H1 (cell line): ENCODE measurements around the gene ZMIZ1. TPM values are rescaled to one million over a fixed set of nuclear protein-coding genes. Genes with fewer than 3 reads are reported as not detected.

Experiments
- CEBPB ChIP-seq: IDR thresholded peaks from 2 replicates; pipeline ENCODE4 v1.6.1; 2012; ENCODE audit warnings: low read depth, low read length
- EP300 ChIP-seq, 2 experiments: IDR thresholded peaks; 1 replicate in 1 of 2; 2 replicates in 1 of 2; pipeline ENCODE4 v1.6.1; 2011 to 2012; ENCODE audit warnings: low read depth in 2 of 2, low read length in 2 of 2, mild to moderate bottlenecking in 2 of 2, borderline replicate concordance in 1 of 2, inconsistent platforms in 1 of 2, moderate library complexity in 1 of 2
- JUN ChIP-seq: IDR thresholded peaks from 2 replicates; pipeline ENCODE4 v1.6.1; 2011; ENCODE audit warnings: low read depth, mild to moderate bottlenecking, improper control_type of control experiment, low read length
- SIRT6 ChIP-seq: IDR thresholded peaks from one replicate; pipeline ENCODE4 v1.7.1; 2012; ENCODE audit warnings: low read length, inconsistent platforms
- polyA plus RNA-seq, 7 experiments: library from polyadenylated mRNA; depleted of rRNA in 3 of 7; stranded (reverse) in 5 of 7; unstranded in 2 of 7; fragments of >200 nt in 5 of 7; fragments of 200-250 nt in 2 of 7; gene quantifications; 1 replicate in 5 of 7; 2 replicates in 1 of 7; 4 replicates in 1 of 7; pipeline versions ENCODE4 v1.2.1 to v1.2.3, GENCODE V29; 2011 to 2013; ENCODE audit warnings: missing spikeins in 2 of 7, mixed read lengths in 2 of 7
- total RNA-seq: library from RNA; stranded (reverse); fragmentation: NEBNext Ultra II Directional; extraction: Animal tissue kit (Norgen Biotek cat#: 25700); gene quantifications from 2 replicates; pipeline ENCODE4 v1.2.1, GENCODE V29; 2021
- TF ChIP-seq, protein P1 (sequence below): fragments of 300-600 bp; sonication (generic); IDR thresholded peaks from 2 replicates; pipeline ENCODE4 v1.7.1; 2012; ENCODE audit warnings: low read length, moderate library complexity, mild to moderate bottlenecking, inconsistent platforms; ENCODE audit not compliant: insufficient replicate concordance

The ZMIZ1 gene
- total and polyA plus RNA-seq, 2 of the 8 experiments (the other 6 are each of a cell fraction or from before 2014, with no cell fraction given) = 8.1 to 28.0 TPM

GRCh38 chr10:79103129-79103528 is 34.4 kb downstream of the ZMIZ1 start (continued):
- TF ChIP-seq EP300 (IDR thresholded peaks at IDR 0.05; ENCODE audit: borderline replicate concordance in 1 of 2, low read depth in 2 of 2, low read length in 2 of 2) = no peak
- TF ChIP-seq SIRT6 = no peak
- no peak for TF ChIP-seq CEBPB
- TF ChIP-seq, protein P1, sequence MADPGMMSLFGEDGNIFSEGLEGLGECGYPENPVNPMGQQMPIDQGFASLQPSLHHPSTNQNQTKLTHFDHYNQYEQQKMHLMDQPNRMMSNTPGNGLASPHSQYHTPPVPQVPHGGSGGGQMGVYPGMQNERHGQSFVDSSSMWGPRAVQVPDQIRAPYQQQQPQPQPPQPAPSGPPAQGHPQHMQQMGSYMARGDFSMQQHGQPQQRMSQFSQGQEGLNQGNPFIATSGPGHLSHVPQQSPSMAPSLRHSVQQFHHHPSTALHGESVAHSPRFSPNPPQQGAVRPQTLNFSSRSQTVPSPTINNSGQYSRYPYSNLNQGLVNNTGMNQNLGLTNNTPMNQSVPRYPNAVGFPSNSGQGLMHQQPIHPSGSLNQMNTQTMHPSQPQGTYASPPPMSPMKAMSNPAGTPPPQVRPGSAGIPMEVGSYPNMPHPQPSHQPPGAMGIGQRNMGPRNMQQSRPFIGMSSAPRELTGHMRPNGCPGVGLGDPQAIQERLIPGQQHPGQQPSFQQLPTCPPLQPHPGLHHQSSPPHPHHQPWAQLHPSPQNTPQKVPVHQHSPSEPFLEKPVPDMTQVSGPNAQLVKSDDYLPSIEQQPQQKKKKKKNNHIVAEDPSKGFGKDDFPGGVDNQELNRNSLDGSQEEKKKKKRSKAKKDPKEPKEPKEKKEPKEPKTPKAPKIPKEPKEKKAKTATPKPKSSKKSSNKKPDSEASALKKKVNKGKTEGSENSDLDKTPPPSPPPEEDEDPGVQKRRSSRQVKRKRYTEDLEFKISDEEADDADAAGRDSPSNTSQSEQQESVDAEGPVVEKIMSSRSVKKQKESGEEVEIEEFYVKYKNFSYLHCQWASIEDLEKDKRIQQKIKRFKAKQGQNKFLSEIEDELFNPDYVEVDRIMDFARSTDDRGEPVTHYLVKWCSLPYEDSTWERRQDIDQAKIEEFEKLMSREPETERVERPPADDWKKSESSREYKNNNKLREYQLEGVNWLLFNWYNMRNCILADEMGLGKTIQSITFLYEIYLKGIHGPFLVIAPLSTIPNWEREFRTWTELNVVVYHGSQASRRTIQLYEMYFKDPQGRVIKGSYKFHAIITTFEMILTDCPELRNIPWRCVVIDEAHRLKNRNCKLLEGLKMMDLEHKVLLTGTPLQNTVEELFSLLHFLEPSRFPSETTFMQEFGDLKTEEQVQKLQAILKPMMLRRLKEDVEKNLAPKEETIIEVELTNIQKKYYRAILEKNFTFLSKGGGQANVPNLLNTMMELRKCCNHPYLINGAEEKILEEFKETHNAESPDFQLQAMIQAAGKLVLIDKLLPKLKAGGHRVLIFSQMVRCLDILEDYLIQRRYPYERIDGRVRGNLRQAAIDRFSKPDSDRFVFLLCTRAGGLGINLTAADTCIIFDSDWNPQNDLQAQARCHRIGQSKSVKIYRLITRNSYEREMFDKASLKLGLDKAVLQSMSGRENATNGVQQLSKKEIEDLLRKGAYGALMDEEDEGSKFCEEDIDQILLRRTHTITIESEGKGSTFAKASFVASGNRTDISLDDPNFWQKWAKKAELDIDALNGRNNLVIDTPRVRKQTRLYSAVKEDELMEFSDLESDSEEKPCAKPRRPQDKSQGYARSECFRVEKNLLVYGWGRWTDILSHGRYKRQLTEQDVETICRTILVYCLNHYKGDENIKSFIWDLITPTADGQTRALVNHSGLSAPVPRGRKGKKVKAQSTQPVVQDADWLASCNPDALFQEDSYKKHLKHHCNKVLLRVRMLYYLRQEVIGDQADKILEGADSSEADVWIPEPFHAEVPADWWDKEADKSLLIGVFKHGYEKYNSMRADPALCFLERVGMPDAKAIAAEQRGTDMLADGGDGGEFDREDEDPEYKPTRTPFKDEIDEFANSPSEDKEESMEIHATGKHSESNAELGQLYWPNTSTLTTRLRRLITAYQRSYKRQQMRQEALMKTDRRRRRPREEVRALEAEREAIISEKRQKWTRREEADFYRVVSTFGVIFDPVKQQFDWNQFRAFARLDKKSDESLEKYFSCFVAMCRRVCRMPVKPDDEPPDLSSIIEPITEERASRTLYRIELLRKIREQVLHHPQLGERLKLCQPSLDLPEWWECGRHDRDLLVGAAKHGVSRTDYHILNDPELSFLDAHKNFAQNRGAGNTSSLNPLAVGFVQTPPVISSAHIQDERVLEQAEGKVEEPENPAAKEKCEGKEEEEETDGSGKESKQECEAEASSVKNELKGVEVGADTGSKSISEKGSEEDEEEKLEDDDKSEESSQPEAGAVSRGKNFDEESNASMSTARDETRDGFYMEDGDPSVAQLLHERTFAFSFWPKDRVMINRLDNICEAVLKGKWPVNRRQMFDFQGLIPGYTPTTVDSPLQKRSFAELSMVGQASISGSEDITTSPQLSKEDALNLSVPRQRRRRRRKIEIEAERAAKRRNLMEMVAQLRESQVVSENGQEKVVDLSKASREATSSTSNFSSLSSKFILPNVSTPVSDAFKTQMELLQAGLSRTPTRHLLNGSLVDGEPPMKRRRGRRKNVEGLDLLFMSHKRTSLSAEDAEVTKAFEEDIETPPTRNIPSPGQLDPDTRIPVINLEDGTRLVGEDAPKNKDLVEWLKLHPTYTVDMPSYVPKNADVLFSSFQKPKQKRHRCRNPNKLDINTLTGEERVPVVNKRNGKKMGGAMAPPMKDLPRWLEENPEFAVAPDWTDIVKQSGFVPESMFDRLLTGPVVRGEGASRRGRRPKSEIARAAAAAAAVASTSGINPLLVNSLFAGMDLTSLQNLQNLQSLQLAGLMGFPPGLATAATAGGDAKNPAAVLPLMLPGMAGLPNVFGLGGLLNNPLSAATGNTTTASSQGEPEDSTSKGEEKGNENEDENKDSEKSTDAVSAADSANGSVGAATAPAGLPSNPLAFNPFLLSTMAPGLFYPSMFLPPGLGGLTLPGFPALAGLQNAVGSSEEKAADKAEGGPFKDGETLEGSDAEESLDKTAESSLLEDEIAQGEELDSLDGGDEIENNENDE = no peak
- no peak for TF ChIP-seq JUN
- TF ChIP-seq, all 59 proteins: peak for 0
